Measurements from ENCODE around the gene DENND5A. TPM values are rescaled to one million over a fixed set of nuclear protein-coding genes. Genes with fewer than 3 reads are reported as not detected.
"Not testable (repeated sequence)": the region's sequence is repeated elsewhere in the genome, so short reads cannot be mapped to it uniquely, and the experiment has no call there.

DENND5A gene
- total RNA-seq, 2 experiments from 2014 or later = 4.0 to 10.5 TPM

- DNase-seq (ENCODE audit: low spot score); H3K4me3 ChIP-seq (ENCODE audit: low read depth, low read length, poor library complexity, severe bottlenecking); POLR2A ChIA-PET; H3K4me1 ChIP-seq (ENCODE audit: insufficient read depth, low read length, poor library complexity, severe bottlenecking); H2AFZ ChIP-seq (ENCODE audit: low read length); H3K36me3 ChIP-seq (ENCODE audit: insufficient read depth, low read length); H4K20me1 ChIP-seq (ENCODE audit: insufficient read depth, low read length); BruUV-seq (replicated peaks); H3K27ac ChIP-seq (ENCODE audit: low read depth, low read length, poor library complexity, severe bottlenecking); H3K9me3 ChIP-seq (ENCODE audit: low read length); H3K79me2 ChIP-seq (ENCODE audit: insufficient read depth, low read depth, low read length); H3K9me2 ChIP-seq (ENCODE audit: insufficient read depth, low read length); CTCF ChIA-PET (ENCODE audit: unreplicated experiment); intact Hi-C loops (cut with micrococcal nuclease; ENCODE audit: unreplicated experiment); H3K4me2 ChIP-seq (ENCODE audit: low read length): not testable (repeated sequence)
These were observed 167.8 kb downstream of the DENND5A start for GRCh38 chr11:9097186-9097943.

- intact Hi-C loops (cut with micrococcal nuclease; ENCODE audit: unreplicated experiment) = no loop called here
- ChIA-PET CTCF (ENCODE audit: unreplicated experiment) (no interaction called here), POLR2A (interaction anchor here (0.6 kb wide), 1 partner anchor 44 kb away, joined by 3 read pairs; no protein-coding TSS in a partner anchor)
- no peaks in the 10 kb centered on the region for H3K79me2 ChIP-seq (ENCODE audit: insufficient read depth, low read depth, low read length)
- no peaks in the 10 kb centered on the region for H3K9me2 ChIP-seq (ENCODE audit: insufficient read depth, low read length)
- no peaks in the 10 kb centered on the region for H4K20me1 ChIP-seq (ENCODE audit: insufficient read depth, low read length)
- H2AFZ ChIP-seq (ENCODE audit: low read length) = no peak overlapping the region
- H3K4me1 ChIP-seq (ENCODE audit: insufficient read depth, low read length, poor library complexity, severe bottlenecking) = no peaks in the 10 kb centered on the region
- H3K4me2 ChIP-seq (ENCODE audit: low read length) = no peak overlapping the region
- H3K27ac ChIP-seq (ENCODE audit: low read depth, low read length, poor library complexity, severe bottlenecking) = no peak overlapping the region
- H3K9me3 ChIP-seq (ENCODE audit: low read length) = no peaks in the 10 kb centered on the region
- H3K4me3 ChIP-seq (ENCODE audit: low read depth, low read length, poor library complexity, severe bottlenecking) = no peak overlapping the region
- no TSS peak for BruUV-seq (replicated peaks)
- DNase-seq (ENCODE audit: low spot score) = no peak
- H3K36me3 ChIP-seq (ENCODE audit: insufficient read depth, low read length) = no peaks in the 10 kb centered on the region
- no peak for TF ChIP-seq CTCF (conservative IDR thresholded peaks at IDR 0.05; ENCODE audit: low read length)
- no peak for TF ChIP-seq EZH2phosphoT487 (IDR thresholded peaks at IDR 0.05; ENCODE audit: borderline replicate concordance, low read depth, low read length)
These were observed 168.7 kb downstream of the DENND5A start for GRCh38 chr11:9096427-9096826.

- Histone ChIP-seq H3K79me2 (ENCODE audit: insufficient read depth, low read depth, low read length) (no peaks in the 10 kb centered on the region), H3K4me1 (ENCODE audit: insufficient read depth, low read length, poor library complexity, severe bottlenecking) (no peaks in the 10 kb centered on the region), H2AFZ (ENCODE audit: low read length) (no peak overlapping the region), H3K27ac (ENCODE audit: low read depth, low read length, poor library complexity, severe bottlenecking) (no peak overlapping the region), H3K9me3 (ENCODE audit: low read length) (no peaks in the 10 kb centered on the region), H3K36me3 (ENCODE audit: insufficient read depth, low read length) (no peaks in the 10 kb centered on the region), H3K4me3 (ENCODE audit: low read depth, low read length, poor library complexity, severe bottlenecking) (no peak overlapping the region), H3K4me2 (ENCODE audit: low read length) (no peak overlapping the region), H3K9me2 (ENCODE audit: insufficient read depth, low read length) (no peaks in the 10 kb centered on the region), H4K20me1 (ENCODE audit: insufficient read depth, low read length) (no peaks in the 10 kb centered on the region)
- no peak for DNase-seq (ENCODE audit: low spot score)
- intact Hi-C loops (cut with micrococcal nuclease; ENCODE audit: unreplicated experiment) = no loop called here
- ChIA-PET POLR2A (interaction anchor here (0.6 to 1.1 kb wide), 3 partner anchors 51 to 741 kb away, joined by 3 to 4 read pairs (median 3); no protein-coding TSS in a partner anchor), CTCF (ENCODE audit: unreplicated experiment) (no interaction called here)
- no TSS peak for BruUV-seq (replicated peaks)
- no peak for TF ChIP-seq EZH2phosphoT487 (IDR thresholded peaks at IDR 0.05; ENCODE audit: borderline replicate concordance, low read depth, low read length)
- peak; percentile 47; the same call in 1 of the 2 replicates for TF ChIP-seq CTCF (conservative IDR thresholded peaks at IDR 0.05; ENCODE audit: low read length)
These were observed 169.7 kb downstream of the DENND5A start for GRCh38 chr11:9095421-9095820.
